BJ (cell line): ENCODE data around the gene ACOX2. TPM values are rescaled to one million over a fixed set of nuclear protein-coding genes. Genes with fewer than 3 reads are reported as not detected.

ENCODE experiments used
- CTCF ChIA-PET: fragments of 350-600 bp; formaldehyde crosslinking; extraction: SDS; loops from one replicate; lab custom pipeline; 2021; ENCODE audit warnings: antibody characterized with exemption, inconsistent platforms; lab: Yijun Ruan, JAX
- POLR2A ChIA-PET: fragments of 300-600 bp; sonication (Branson Sonifier 250); formaldehyde crosslinking; extraction: SDS; loops from one replicate; lab custom pipeline; 2021; ENCODE audit warnings: antibody characterized with exemption; lab: Charles Lee
- DNase-seq: peaks from one replicate; pipeline ENCODE4 v3.0.0-alpha.2; 2011; ENCODE audit warnings: low read depth
- H3K27me3 ChIP-seq: 2 replicates; pipeline ENCODE4 v1.6.0; 2011; ENCODE audit warnings: low read length; ENCODE audit not compliant: control insufficient read depth, insufficient read depth
- H3K36me3 ChIP-seq: 2 replicates; pipeline ENCODE4 v1.5.1; 2011; ENCODE audit warnings: low read length; ENCODE audit not compliant: control insufficient read depth, insufficient read depth
- H3K4me3 ChIP-seq: 2 replicates; pipeline ENCODE4 v1.5.1; 2011; ENCODE audit warnings: low read depth, mild to moderate bottlenecking, control low read depth, low read length
- CTCF ChIP-seq: IDR thresholded peaks from 2 replicates; pipeline ENCODE4 v1.5.1; 2011; ENCODE audit warnings: low read depth, mild to moderate bottlenecking, control low read depth, inconsistent platforms, low read length, moderate library complexity; ENCODE audit not compliant: insufficient read depth
- polyA plus RNA-seq: library from polyadenylated mRNA; depleted of rRNA; stranded (reverse); fragments of >200 nt; gene quantifications from 2 replicates; pipeline ENCODE4 v1.2.3, GENCODE V29; 2011

ACOX2 gene
- polyA plus RNA-seq, 1 experiment: 39.6 TPM

GRCh38 chr3:58507356-58508078 is 29.5 kb downstream of the ACOX2 start:
- CTCF ChIA-PET: interaction anchor here (0.7 kb wide), 1 partner anchor 30 kb away, joined by 3 read pairs; the partner anchor contains the start of gene ACOX2

GRCh38 chr3:58502872-58503271 is 34.1 kb downstream of the ACOX2 start:
- Histone ChIP-seq H3K27me3 (no peaks in the 10 kb centered on the region), H3K4me3 (no peak overlapping the region), H3K36me3 (no peaks in the 10 kb centered on the region; the same call in 1 of the 2 replicates)
- POLR2A ChIA-PET: no interaction called here
- no peak for DNase-seq
- CTCF ChIA-PET: interaction anchor here (0.6 kb wide), 1 partner anchor 28 kb away, joined by 3 read pairs; no protein-coding TSS in a partner anchor
- TF ChIP-seq CTCF: no peak

More at GRCh38 chr3:58507356-58508078, 29.5 kb downstream of the ACOX2 start:
- Histone ChIP-seq H3K27me3 (no peaks in the 10 kb centered on the region), H3K36me3 (no peaks in the 10 kb centered on the region; the same call in 1 of the 2 replicates), H3K4me3 (no peak overlapping the region)
- TF ChIP-seq CTCF: no peak
- POLR2A ChIA-PET: no interaction called here
- no peak for DNase-seq

- POLR2A ChIA-PET: no interaction called here
These were observed 39.9 kb downstream of the ACOX2 start for GRCh38 chr3:58497097-58497496.

GRCh38 chr3:58496206-58496857 is 40.7 kb downstream of the ACOX2 start:
- no peaks in the 10 kb centered on the region; the same call in 1 of the 2 replicates for H3K36me3 ChIP-seq
- POLR2A ChIA-PET: interaction anchor here (0.6 kb wide), 1 partner anchor 71 kb away, joined by 3 read pairs; no protein-coding TSS in a partner anchor

More at GRCh38 chr3:58497097-58497496, 39.9 kb downstream of the ACOX2 start:
- no peak for TF ChIP-seq CTCF
- Histone ChIP-seq H3K27me3 (no peaks in the 10 kb centered on the region), H3K36me3 (no peaks in the 10 kb centered on the region; the same call in 1 of the 2 replicates), H3K4me3 (no peak overlapping the region)
- CTCF ChIA-PET: interaction anchor here (0.6 kb wide), 1 partner anchor 56 kb away, joined by 3 read pairs; no protein-coding TSS in a partner anchor
- DNase-seq: no peak

More at GRCh38 chr3:58496206-58496857, 40.7 kb downstream of the ACOX2 start:
- DNase-seq: no peak
- no peaks in the 10 kb centered on the region for H3K27me3 ChIP-seq
- no peak for TF ChIP-seq CTCF
- CTCF ChIA-PET: interaction anchor here (0.6 to 1.1 kb wide), 3 partner anchors 55 to 190 kb away, joined by 3 to 4 read pairs (median 3); partner anchors contain the start of genes HTD2 and RPP14
- no peak overlapping the region for H3K4me3 ChIP-seq
